Sigmoid colon (tissue), 3 donors: ENCODE data around the gene DNAH5.

ENCODE experiments used
- POLR2A ChIP-seq, 2 donors: fragments of 450-650 bp; IDR thresholded peaks; one replicate each; pipeline ENCODE4 v1.6.1; 2016; ENCODE audit warnings: antibody characterized with exemption in 2 of 2, mild to moderate bottlenecking in 2 of 2, moderate library complexity in 2 of 2
- TF ChIP-seq, protein P1 (sequence below), 4 experiments: fragments of 450-650 bp in 3 of 4; fragments of 200-600 bp in 1 of 4; IDR thresholded peaks; one replicate each; pipeline ENCODE4 v1.5.1; 2016 to 2019; ENCODE audit warnings: antibody characterized with exemption in 4 of 4, mild to moderate bottlenecking in 3 of 4, moderate library complexity in 2 of 4

DNA sequence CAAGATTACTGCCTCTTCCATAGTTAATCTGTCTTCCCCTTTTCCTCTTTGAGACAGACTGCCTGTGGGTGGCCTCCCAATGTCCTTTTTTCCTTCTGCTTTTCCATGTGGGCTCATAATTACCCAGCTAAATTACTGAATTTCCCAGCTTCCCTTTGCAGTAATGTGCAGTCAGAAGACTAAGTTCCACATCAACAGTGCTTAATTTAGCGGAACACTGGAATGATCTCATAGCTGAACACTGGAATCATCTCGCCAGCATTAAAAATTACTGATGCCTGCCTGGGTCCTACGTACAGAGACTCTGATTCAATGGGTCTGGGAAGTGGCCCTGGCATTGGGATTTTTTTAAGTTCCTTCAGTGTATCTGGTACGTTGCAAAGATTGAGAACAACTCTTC lies 84.3 kb downstream of the DNAH5 start:
- TF ChIP-seq, protein P1, sequence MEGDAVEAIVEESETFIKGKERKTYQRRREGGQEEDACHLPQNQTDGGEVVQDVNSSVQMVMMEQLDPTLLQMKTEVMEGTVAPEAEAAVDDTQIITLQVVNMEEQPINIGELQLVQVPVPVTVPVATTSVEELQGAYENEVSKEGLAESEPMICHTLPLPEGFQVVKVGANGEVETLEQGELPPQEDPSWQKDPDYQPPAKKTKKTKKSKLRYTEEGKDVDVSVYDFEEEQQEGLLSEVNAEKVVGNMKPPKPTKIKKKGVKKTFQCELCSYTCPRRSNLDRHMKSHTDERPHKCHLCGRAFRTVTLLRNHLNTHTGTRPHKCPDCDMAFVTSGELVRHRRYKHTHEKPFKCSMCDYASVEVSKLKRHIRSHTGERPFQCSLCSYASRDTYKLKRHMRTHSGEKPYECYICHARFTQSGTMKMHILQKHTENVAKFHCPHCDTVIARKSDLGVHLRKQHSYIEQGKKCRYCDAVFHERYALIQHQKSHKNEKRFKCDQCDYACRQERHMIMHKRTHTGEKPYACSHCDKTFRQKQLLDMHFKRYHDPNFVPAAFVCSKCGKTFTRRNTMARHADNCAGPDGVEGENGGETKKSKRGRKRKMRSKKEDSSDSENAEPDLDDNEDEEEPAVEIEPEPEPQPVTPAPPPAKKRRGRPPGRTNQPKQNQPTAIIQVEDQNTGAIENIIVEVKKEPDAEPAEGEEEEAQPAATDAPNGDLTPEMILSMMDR (IDR thresholded peaks at IDR 0.05): no peak
- TF ChIP-seq POLR2A (IDR thresholded peaks at IDR 0.05): no peak
